Stimulated activated naive CD8-positive, alpha-beta T cell treated with anti-CD3 and anti-CD28 coated beads, Interleukin-15, Interleukin-2, amounts not matched to agents 100 ng/mL and 50 ng/mL, for 24 hours (primary cell): ENCODE results near the gene LRRC57.

Experiments used
- H3K27ac Mint-ChIP-seq: one replicate; pipeline ENCODE4 v1.8.0; 2021; ENCODE audit warnings: mild to moderate bottlenecking, mixed read lengths
- H3K27me3 Mint-ChIP-seq: one replicate; pipeline ENCODE4 v1.8.0; 2021; ENCODE audit warnings: mixed read lengths
- H3K36me3 Mint-ChIP-seq: one replicate; pipeline ENCODE4 v1.8.0; 2021; ENCODE audit warnings: low read depth, mixed read lengths
- H3K4me1 Mint-ChIP-seq: one replicate; pipeline ENCODE4 v1.8.0; 2021; ENCODE audit warnings: low read depth, mixed read lengths
- H3K4me3 Mint-ChIP-seq: one replicate; pipeline ENCODE4 v1.8.0; 2021; ENCODE audit warnings: mild to moderate bottlenecking, mixed read lengths
- H3K9me3 Mint-ChIP-seq: one replicate; pipeline ENCODE4 v1.8.0; 2021; ENCODE audit warnings: mixed read lengths

The LRRC57 gene

GRCh38 chr15:42548249-42549031 lies at the start of gene LRRC57, which contains the start of gene HAUS2:
Gene LRRC57, minus strand, starts transcription at chr15:42548793. Its CDS starts 359 bp downstream, at chr15:42548434.
Gene HAUS2, plus strand, starts transcription at chr15:42548838. Its CDS starts 35 bp downstream, at chr15:42548873.
- Mint-ChIP-seq H3K36me3 (peaks cover 34% of the 10 kb centered on the region), H3K4me3 (peak within 1 kb of the TSS; percentile 100), H3K27ac (peak within 1 kb of the TSS; percentile 99), H3K27me3 (no peaks in the 10 kb centered on the region), H3K4me1 (peaks cover 56% of the 10 kb centered on the region), H3K9me3 (no peaks in the 10 kb centered on the region)

GRCh38 chr15:42595626-42596240 lies 47.1 kb upstream of the LRRC57 start:
- Mint-ChIP-seq H3K4me3 (no peak overlapping the region), H3K4me1 (no peaks in the 10 kb centered on the region), H3K36me3 (no peaks in the 10 kb centered on the region), H3K27me3 (no peaks in the 10 kb centered on the region), H3K27ac (no peak overlapping the region), H3K9me3 (no peaks in the 10 kb centered on the region)

- H3K4me3 Mint-ChIP-seq: no peak overlapping the region
- H3K27ac Mint-ChIP-seq: no peak overlapping the region
- H3K4me1 Mint-ChIP-seq: no peaks in the 10 kb centered on the region
Observed at GRCh38 chr15:42594095-42594494, 45.5 kb upstream of the LRRC57 start.

GRCh38 chr15:42593143-42593542 lies 44.5 kb upstream of the LRRC57 start:
- no peak overlapping the region for H3K27ac Mint-ChIP-seq
- no peaks in the 10 kb centered on the region for H3K4me1 Mint-ChIP-seq

More at GRCh38 chr15:42594095-42594494, 45.5 kb upstream of the LRRC57 start:
- no peaks in the 10 kb centered on the region for H3K27me3 Mint-ChIP-seq
- no peaks in the 10 kb centered on the region for H3K36me3 Mint-ChIP-seq
- H3K9me3 Mint-ChIP-seq: no peaks in the 10 kb centered on the region

GRCh38 chr15:42592716-42593115 lies 44.1 kb upstream of the LRRC57 start:
- no peaks in the 10 kb centered on the region for H3K27me3 Mint-ChIP-seq
- H3K4me1 Mint-ChIP-seq: no peaks in the 10 kb centered on the region
- no peak overlapping the region for H3K4me3 Mint-ChIP-seq
- no peaks in the 10 kb centered on the region for H3K9me3 Mint-ChIP-seq
- H3K36me3 Mint-ChIP-seq: peaks cover 4% of the 10 kb centered on the region
- H3K27ac Mint-ChIP-seq: no peak overlapping the region

More at GRCh38 chr15:42593143-42593542, 44.5 kb upstream of the LRRC57 start:
- no peaks in the 10 kb centered on the region for H3K27me3 Mint-ChIP-seq
- no peaks in the 10 kb centered on the region for H3K9me3 Mint-ChIP-seq
- H3K36me3 Mint-ChIP-seq: peaks cover 4% of the 10 kb centered on the region
- H3K4me3 Mint-ChIP-seq: no peak overlapping the region

GRCh38 chr15:42591238-42591934 lies 42.8 kb upstream of the LRRC57 start:
- Mint-ChIP-seq H3K27me3 (no peaks in the 10 kb centered on the region), H3K4me3 (no peak overlapping the region), H3K4me1 (no peaks in the 10 kb centered on the region), H3K36me3 (peaks cover 6% of the 10 kb centered on the region), H3K27ac (no peak overlapping the region), H3K9me3 (no peaks in the 10 kb centered on the region)

- no peak overlapping the region for H3K27ac Mint-ChIP-seq
- peaks cover 9% of the 10 kb centered on the region for H3K36me3 Mint-ChIP-seq
- H3K4me1 Mint-ChIP-seq: no peaks in the 10 kb centered on the region
- no peaks in the 10 kb centered on the region for H3K9me3 Mint-ChIP-seq
- H3K27me3 Mint-ChIP-seq: no peaks in the 10 kb centered on the region
- H3K4me3 Mint-ChIP-seq: no peak overlapping the region
Observed at GRCh38 chr15:42590619-42591237, 42.1 kb upstream of the LRRC57 start.

- Mint-ChIP-seq H3K4me3 (no peak overlapping the region), H3K27me3 (peaks cover 8% of the 10 kb centered on the region), H3K9me3 (no peaks in the 10 kb centered on the region), H3K36me3 (peaks cover 9% of the 10 kb centered on the region), H3K27ac (no peak overlapping the region), H3K4me1 (peaks cover 26% of the 10 kb centered on the region)
Observed at GRCh38 chr15:42584031-42584765, 35.6 kb upstream of the LRRC57 start.

- peaks cover 37% of the 10 kb centered on the region for H3K4me1 Mint-ChIP-seq
- H3K36me3 Mint-ChIP-seq: peaks cover 5% of the 10 kb centered on the region
- peaks cover 8% of the 10 kb centered on the region for H3K27me3 Mint-ChIP-seq
- H3K27ac Mint-ChIP-seq: no peak overlapping the region
- no peak overlapping the region for H3K4me3 Mint-ChIP-seq
- H3K9me3 Mint-ChIP-seq: no peaks in the 10 kb centered on the region
Observed at GRCh38 chr15:42582569-42583375, 34.2 kb upstream of the LRRC57 start.

GRCh38 chr15:42581272-42581730 lies 32.7 kb upstream of the LRRC57 start:
- H3K36me3 Mint-ChIP-seq: peaks cover 2% of the 10 kb centered on the region
- H3K4me1 Mint-ChIP-seq: peaks cover 49% of the 10 kb centered on the region
- no peaks in the 10 kb centered on the region for H3K9me3 Mint-ChIP-seq
- H3K4me3 Mint-ChIP-seq: peak overlapping the region; percentile 87
- H3K27me3 Mint-ChIP-seq: peaks cover 8% of the 10 kb centered on the region
- H3K27ac Mint-ChIP-seq: peak overlapping the region; percentile 63

- Mint-ChIP-seq H3K9me3 (no peaks in the 10 kb centered on the region), H3K27ac (no peak overlapping the region), H3K36me3 (no peaks in the 10 kb centered on the region), H3K27me3 (peaks cover 8% of the 10 kb centered on the region), H3K4me1 (peaks cover 59% of the 10 kb centered on the region), H3K4me3 (no peak overlapping the region)
Observed at GRCh38 chr15:42578984-42579537, 30.5 kb upstream of the LRRC57 start.

GRCh38 chr15:42577514-42578031 lies 29.0 kb upstream of the LRRC57 start:
- peaks cover 56% of the 10 kb centered on the region for H3K4me1 Mint-ChIP-seq
- peaks cover 8% of the 10 kb centered on the region for H3K27me3 Mint-ChIP-seq
- H3K9me3 Mint-ChIP-seq: no peaks in the 10 kb centered on the region
- no peaks in the 10 kb centered on the region for H3K36me3 Mint-ChIP-seq
- no peak overlapping the region for H3K27ac Mint-ChIP-seq
- no peak overlapping the region for H3K4me3 Mint-ChIP-seq

- H3K27me3 Mint-ChIP-seq: peaks cover 8% of the 10 kb centered on the region
- H3K4me3 Mint-ChIP-seq: peak overlapping the region; percentile 90
- no peak overlapping the region for H3K27ac Mint-ChIP-seq
- H3K9me3 Mint-ChIP-seq: no peaks in the 10 kb centered on the region
- peaks cover 48% of the 10 kb centered on the region for H3K4me1 Mint-ChIP-seq
- H3K36me3 Mint-ChIP-seq: no peaks in the 10 kb centered on the region
Observed at GRCh38 chr15:42576776-42577175, 28.2 kb upstream of the LRRC57 start.
